ENCODE results near the gene DOP1A. TPM values are rescaled to one million over a fixed set of nuclear protein-coding genes. Genes with fewer than 3 reads are reported as not detected.

The DOP1A gene
- total RNA-seq, 1 experiment from 2014 or later, result 17.0 TPM

DNA sequence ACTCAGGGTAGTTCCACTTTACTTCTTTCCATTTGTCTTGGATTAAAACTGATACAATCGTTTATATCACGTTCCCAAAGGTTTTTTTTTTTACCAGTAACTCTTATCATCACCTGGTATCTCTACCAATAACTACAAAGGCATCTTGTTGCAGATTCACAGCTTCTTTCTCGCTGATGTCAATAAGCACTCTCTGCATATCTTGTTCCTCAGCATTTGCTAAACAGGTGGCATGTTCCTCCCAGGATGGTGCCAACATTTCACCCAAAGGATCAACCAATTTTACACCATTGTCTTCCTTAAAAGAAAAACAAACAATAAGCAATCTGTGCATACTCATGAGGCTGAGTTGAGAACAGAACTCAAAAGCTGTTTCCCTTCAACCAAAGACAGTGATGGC is 121.0 kb downstream of the DOP1A start:
- Histone ChIP-seq H2BK15ac (ENCODE audit: low read depth, low read length) (no peak overlapping the region), H4K8ac (replicated peaks; ENCODE audit: insufficient read length, low read depth, low read length) (no peak overlapping the region), H3K4me2 (ENCODE audit: insufficient read depth, insufficient read length, low read length) (no peak overlapping the region), H3K9me3 (ENCODE audit: control insufficient read depth, low read depth, low read length) (no peaks in the 10 kb centered on the region), H3K79me2 (ENCODE audit: insufficient read depth, low read length) (peaks cover 3% of the 10 kb centered on the region; the same call in 1 of the 2 replicates), H2BK20ac (ENCODE audit: low read depth, low read length, poor library complexity, severe bottlenecking) (no peak overlapping the region), H2BK5ac (ENCODE audit: insufficient read length, low read length) (no peak overlapping the region), H3T11ph (ENCODE audit: low read length) (no peak overlapping the region), H3K4ac (ENCODE audit: low read depth, low read length) (no peak overlapping the region), H4K5ac (ENCODE audit: insufficient read length, low read depth, low read length) (no peak overlapping the region), H2AK5ac (ENCODE audit: insufficient read length, low read length) (no peak overlapping the region), H3K9ac (ENCODE audit: extremely low read depth, insufficient read length, low read length) (no peak overlapping the region), H4K91ac (ENCODE audit: insufficient read length, low read depth, low read length) (no peak overlapping the region), H3K18ac (ENCODE audit: insufficient read length, low read depth, low read length) (no peak overlapping the region), H3K23ac (ENCODE audit: insufficient read length, low read depth, low read length) (no peak overlapping the region), H3K4me1 (ENCODE audit: insufficient read depth, low read length) (no peaks in the 10 kb centered on the region), H3K79me1 (ENCODE audit: insufficient read depth, low read depth, low read length, poor library complexity, severe bottlenecking) (no peaks in the 10 kb centered on the region), H3K23me2 (ENCODE audit: insufficient read length, low read depth, low read length, poor library complexity, severe bottlenecking) (no peaks in the 10 kb centered on the region), H3K27ac (ENCODE audit: insufficient read length, low read depth, low read length) (no peak overlapping the region), H3K27me3 (ENCODE audit: insufficient read depth, low read length) (no peaks in the 10 kb centered on the region), H2AFZ (ENCODE audit: low read length) (no peak overlapping the region), H2BK12ac (ENCODE audit: insufficient read length, low read depth, low read length) (no peak overlapping the region), H2BK120ac (ENCODE audit: low read depth, low read length, poor library complexity, severe bottlenecking) (no peak overlapping the region), H4K20me1 (ENCODE audit: control insufficient read depth, insufficient read depth, insufficient read length) (no peaks in the 10 kb centered on the region), H3K14ac (ENCODE audit: insufficient read depth, low read length) (no peak overlapping the region), H3K56ac (ENCODE audit: insufficient read length, low read depth, low read length) (no peak overlapping the region)
- peaks cover 8 to 61% (median 57%) of the 10 kb centered on the region in 3 experiments; a peak in 6 of 7 replicates for H3K36me3 Mint-ChIP-seq (ENCODE audit: insufficient read depth in 1 of 3, low read depth in 3 of 3)
- TF ChIP-seq, protein P1, sequence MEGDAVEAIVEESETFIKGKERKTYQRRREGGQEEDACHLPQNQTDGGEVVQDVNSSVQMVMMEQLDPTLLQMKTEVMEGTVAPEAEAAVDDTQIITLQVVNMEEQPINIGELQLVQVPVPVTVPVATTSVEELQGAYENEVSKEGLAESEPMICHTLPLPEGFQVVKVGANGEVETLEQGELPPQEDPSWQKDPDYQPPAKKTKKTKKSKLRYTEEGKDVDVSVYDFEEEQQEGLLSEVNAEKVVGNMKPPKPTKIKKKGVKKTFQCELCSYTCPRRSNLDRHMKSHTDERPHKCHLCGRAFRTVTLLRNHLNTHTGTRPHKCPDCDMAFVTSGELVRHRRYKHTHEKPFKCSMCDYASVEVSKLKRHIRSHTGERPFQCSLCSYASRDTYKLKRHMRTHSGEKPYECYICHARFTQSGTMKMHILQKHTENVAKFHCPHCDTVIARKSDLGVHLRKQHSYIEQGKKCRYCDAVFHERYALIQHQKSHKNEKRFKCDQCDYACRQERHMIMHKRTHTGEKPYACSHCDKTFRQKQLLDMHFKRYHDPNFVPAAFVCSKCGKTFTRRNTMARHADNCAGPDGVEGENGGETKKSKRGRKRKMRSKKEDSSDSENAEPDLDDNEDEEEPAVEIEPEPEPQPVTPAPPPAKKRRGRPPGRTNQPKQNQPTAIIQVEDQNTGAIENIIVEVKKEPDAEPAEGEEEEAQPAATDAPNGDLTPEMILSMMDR (conservative IDR thresholded peaks at IDR 0.05), result no peak
- no peaks in the 10 kb centered on the region for H3K9me3 Mint-ChIP-seq
- DNase-seq, result no peak
- H3K4me1 Mint-ChIP-seq, result peaks cover 7 to 12% of the 10 kb centered on the region in 2 experiments; a peak in 2 of 4 replicates
- no peak overlapping the region for H3K27ac Mint-ChIP-seq
- WGBS (ENCODE audit: extremely low coverage, insufficient read length, low lambda C conversion rate), result no CpG with 5 or more reads among the region's 3 CpGs
- H3K27me3 Mint-ChIP-seq (ENCODE audit: low read depth), result no peaks in the 10 kb centered on the region
- H3K4me3 Mint-ChIP-seq, result no peak overlapping the region

Measured in H9 (cell line).